HuH-7 (cell line): ENCODE measurements around the gene MIDN.
"Not testable (repeated sequence)": the region's sequence is repeated elsewhere in the genome, so short reads cannot be mapped to it uniquely, and the experiment has no call there.

Source experiments
- DNase-seq: peaks from one replicate; pipeline ENCODE4 v3.0.0; 2011; ENCODE audit warnings: low spot score

MIDN gene

DNA sequence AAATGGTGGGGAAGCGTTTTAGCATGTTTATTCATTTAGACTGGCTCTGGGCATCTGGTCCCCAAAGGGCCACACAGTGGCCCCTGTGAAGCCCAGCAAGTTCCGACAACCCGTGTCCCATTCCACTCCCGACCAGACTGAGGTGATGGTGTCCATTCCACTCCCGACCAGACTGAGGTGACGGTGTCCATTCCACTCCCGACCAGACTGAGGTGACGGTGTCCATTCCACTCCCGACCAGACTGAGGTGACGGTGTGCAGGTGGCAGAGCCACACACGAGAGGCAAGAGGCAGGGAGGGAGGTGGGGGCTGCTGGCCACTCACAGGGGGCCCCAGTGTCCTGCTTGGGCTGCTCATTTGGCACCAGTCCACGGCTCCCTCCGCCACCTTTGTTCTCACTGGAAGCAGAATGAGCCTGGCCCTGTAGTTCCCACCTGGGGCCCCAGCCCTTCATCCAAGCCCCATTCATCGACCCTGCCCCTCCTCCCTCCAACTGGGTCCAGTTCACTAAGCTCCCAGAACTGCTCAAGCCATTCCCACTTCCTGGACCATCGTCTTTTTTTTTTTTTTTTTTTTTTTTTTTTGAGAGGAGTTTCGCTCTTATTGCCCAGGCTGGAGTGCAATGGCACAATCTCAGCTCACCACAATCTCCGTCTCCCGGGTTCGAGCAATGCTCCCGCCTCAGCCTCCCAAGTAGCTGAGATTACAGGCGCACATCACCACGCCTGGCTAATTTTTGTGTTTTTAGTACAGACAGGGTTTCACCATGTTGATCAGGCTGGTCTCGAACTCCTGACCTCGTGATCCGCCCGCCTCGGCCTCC is 1.9 kb upstream of the MIDN start:
- DNase-seq: not testable (repeated sequence)

DNA sequence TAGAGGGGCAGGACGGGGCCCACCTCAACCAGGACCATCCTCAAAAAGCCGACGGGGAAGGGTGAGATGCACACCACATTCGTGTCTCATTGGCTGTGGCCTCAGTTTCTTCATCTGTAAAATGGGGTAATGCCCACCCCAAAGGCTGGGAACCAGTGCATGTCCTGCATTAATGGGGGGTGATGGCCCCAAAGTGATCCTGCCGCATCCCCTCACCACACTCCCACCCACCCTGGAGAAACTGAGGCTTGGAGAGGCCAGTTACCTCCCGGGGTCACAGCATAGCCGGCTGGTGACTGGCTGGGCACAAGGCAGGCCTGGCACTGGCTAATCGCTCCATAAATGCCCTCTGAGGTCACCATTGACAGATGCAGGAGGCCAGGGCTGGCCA is 640 bp upstream of the MIDN start:
- no peak for DNase-seq

DNA sequence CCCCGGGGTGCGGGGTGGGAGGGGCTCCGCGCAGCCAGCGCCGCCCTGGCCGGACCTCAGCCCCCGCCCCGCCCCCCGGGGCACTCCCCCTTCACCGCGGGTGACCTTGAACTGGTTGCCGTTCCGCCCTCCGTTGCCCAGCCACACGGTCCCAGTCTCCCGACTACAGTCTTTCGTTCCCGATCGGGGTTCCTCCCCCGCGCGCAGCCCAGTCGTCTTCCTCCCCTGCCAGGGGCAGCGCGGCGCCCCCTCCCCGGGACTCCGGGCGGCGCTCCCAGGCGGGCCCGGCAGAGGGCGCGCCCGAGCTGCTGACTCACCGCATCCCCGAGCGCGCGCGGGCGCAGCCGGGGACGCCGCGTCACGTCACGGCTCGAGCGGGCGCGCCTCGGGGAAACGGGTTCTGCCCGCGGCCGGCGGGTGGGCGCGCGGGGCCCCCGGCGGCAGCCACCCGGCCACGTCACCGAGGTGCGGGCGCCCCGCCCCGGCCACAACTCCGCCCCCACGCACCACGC is 459 bp downstream of the MIDN start:
- DNase-seq: no peak

DNA sequence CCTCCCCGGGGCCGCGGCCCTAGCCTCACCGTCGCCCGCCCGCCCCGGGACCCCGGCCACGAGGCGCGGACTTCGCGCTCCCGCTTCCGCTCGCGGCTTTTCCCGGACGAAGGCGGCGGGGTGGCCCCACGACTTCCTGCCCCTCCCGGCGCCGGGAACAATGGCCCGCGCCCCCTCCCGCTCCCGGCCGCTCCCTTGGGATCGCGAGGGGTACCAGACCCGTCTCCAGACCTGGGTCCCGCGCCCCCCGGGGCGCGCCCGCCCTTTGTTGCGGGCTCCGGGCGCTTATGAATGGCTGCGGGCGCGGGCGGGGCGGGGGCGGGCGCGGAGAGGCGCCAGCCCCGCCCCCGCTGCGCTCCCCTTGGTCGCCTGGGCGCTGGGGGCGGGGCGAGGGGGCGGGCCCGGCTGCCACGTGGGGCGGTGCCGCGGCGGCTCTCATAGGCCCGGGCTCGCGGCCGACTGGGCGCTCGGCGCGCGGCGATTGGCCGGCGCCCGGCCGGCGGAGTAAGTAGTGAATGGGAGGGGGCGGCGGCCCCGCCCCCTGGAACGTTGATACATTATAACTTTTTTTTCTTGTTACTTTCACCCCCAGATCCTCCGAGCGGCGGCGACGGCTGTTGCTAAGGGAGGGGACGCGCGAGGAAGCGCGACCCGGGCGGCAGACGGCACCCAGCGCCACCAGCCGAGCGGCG is 1.1 kb downstream of the MIDN start:
- DNase-seq: peak; percentile 74

DNA sequence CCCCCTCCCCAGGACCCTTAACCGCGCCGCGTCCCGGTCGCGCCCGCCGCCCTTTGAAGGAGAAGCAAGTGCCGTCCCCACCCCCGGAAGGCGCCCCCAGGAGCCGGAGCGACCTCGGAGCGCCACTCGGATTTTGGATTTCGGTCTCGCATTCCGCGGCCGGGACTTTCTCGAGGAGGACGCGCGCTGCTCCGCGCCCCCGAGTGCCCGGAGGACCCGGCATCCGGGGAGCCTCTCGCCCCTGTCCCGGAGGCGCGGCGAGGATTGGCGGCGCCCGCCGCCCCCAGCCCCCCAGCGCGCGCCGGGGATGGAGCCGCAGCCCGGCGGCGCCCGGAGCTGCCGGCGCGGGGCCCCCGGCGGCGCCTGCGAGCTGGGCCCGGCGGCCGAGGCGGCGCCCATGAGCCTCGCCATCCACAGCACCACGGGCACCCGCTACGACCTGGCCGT is 1.6 kb downstream of the MIDN start:
- no peak for DNase-seq

DNA sequence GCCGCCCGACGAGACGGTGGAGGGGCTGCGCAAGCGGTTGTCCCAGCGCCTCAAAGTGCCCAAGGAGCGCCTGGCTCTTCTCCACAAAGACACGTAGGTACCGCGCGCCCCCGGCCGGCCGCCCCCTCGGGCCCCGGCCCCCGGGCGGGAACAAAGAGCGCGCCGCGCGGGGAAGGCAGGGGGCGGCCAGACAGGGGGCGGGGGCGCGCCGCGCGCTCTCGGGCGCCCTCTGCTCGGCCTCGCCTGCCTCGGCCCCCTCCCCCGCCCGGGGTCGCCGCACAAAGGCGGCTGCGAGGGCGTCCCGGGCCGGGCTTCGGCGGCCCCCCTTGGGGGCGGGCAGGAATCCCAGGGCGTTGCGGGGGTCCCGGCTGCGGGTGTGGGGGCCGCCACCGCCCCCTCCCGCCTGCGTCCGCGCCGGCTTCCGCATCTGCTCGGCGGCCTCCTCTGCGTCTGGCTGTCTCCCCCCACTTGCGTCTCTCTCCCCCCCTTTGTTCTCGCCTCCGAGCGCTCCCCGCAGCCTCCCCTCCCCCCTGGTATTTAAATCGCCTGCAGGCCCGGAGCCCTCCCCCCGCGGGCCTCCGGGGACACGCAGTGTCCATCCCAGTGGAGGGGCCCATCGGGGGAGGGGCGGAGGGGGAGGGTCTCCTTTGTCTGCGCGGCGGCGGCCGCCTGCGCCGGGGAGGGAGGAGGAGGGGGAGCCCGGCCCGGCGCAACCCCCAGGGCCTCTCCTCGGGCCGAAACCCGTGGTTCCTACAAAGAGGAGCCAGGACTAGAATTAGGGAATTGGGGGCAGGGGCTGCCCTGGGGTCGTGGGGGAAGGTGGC is 2.3 kb downstream of the MIDN start:
- no peak for DNase-seq

DNA sequence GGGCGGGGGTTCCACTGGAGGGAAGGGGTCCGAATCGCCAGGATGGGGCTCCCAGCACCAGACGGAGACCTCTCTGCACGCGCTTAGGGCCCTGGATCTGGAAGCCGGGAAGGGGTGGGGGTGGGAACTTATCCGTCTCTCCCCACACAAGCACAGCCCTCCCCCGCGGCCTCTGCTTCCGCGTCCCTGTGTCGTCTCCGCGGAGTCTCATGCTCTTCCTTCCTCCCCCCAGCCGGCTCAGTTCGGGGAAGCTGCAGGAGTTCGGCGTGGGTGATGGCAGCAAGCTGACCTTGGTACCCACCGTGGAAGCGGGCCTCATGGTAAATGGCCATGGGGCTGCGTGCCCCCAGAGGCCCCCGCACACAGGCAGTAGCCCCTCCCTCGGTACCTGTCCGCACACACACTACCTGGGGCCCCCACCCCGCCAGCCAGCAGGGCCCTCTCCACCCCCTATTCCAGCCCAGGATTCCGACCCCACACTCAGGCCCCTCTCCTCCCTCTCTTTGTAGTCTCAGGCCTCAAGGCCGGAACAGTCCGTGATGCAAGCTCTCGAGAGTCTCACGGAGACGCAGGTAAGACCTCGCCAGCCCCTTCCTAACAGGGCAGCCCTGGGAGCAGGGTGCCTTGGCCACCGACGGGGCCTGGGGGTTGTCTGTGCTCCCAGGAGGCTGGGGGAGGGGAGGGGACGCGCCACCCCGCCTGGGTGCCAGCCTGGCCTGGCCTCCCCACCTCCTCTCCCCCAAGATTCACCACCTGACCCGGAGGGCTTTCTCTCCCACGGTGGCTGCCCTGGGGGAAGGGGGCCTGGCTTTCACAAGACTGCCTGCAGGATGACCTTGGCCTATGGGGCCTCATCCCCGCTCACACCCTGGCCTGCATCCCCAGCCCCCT is 3.2 kb downstream of the MIDN start:
- DNase-seq: no peak

DNA sequence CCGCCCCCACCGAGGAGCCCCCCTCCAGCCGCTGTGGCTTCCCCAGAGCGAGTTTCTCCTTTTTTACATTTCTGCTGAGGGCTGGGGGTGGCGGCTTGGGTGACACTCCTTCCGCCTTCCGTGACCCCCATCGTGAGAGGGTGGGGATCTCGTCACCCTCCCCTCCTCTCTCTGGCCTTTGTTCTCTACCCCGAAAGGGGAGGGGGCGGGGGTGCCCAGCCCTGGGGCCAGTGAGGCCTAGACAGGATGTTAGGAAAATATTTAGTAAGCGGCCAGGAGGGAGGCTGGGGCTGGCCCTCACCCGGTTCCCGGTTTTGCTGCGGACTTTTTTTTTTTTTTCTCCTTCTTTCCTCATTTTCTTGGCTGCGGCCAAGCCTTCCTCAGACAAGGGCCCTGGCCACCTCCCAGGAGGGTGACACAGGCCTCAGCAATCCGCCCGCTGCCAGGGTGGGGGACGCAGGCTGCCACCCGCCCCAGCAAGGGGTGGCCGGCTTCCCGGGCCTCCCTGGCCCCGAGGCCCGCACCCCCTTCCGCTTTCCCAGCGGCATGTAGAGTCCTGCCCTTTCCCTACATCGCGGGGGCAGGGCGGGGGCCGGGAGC is 3.9 kb downstream of the MIDN start:
- no peak for DNase-seq

DNA sequence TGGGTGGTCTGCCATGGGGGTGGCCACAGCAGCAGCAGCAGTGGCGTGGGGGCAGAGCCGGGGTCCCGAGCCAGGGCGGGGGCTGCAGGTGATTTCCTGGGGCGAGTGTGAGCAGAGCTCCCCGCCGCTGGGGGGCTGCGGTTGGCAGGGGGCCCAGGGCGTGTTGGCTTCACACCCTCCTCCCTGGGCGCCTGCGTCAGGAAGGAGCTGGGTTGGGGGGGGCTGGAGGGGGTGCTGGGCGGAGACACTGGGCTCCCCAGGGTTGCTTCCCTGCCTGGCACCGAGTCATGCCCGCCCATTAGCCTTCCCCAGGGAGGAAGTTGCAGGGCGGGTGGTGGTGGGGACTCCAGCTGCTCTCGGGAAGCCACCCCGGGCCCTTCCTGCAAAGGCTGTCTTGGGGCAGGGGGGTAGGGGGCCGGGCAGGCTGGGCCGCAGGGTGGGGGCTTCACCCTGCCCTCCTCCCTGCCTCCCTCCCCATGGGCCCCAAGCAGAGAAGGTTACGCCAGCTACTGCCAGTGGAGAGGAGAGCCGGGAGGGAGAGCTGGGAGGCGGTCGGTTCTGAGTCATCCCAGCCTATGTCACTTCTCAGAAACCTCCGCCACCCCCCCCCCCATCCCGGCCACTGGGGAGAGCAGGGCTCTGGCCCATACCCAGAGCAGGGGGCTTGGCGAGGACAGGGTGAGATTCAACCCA is 4.6 kb downstream of the MIDN start:
- DNase-seq: no peak

DNA sequence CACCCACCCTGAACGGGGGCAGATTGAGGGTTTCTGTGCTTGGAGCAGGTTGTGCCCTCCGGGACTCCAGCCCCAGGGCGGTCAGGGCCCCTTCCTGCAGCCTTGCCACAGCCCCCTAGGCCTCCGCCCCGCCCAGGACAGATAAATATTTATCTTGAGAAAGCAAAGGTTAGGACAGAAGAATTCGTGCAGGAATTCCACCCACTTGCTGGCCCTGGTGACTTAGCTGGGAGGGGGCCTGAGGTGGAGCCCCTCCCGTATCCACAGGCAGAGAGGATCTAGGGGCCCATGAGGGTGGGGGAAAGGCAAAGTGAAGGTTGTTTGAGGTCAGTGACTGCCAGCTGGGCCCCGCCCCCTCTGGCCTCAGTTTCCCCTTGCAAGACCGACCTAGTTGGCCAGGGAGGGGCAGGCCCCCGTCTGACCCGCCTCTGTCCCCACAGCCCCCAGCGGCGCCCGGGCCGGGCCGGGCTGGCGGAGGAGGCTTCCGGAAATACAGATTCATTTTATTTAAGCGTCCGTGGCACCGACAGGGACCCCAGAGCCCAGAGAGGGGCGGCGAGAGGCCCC is 5.2 kb downstream of the MIDN start:
- no peak for DNase-seq

DNA sequence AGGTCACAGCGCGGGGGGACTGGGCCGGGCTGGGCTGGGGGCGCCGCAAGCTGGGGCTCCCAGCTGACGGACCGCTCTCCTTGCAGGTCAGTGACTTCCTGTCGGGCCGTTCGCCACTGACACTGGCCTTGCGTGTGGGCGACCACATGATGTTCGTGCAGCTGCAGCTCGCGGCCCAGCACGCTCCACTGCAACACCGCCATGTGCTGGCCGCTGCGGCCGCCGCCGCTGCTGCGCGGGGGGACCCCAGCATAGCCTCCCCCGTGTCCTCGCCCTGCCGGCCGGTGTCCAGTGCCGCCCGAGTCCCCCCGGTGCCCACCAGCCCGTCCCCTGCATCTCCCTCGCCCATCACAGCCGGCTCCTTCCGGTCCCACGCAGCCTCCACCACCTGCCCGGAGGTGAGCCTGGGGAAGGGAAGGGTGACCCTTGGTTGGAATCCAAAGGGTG is 5.7 kb downstream of the MIDN start:
- no peak for DNase-seq

DNA sequence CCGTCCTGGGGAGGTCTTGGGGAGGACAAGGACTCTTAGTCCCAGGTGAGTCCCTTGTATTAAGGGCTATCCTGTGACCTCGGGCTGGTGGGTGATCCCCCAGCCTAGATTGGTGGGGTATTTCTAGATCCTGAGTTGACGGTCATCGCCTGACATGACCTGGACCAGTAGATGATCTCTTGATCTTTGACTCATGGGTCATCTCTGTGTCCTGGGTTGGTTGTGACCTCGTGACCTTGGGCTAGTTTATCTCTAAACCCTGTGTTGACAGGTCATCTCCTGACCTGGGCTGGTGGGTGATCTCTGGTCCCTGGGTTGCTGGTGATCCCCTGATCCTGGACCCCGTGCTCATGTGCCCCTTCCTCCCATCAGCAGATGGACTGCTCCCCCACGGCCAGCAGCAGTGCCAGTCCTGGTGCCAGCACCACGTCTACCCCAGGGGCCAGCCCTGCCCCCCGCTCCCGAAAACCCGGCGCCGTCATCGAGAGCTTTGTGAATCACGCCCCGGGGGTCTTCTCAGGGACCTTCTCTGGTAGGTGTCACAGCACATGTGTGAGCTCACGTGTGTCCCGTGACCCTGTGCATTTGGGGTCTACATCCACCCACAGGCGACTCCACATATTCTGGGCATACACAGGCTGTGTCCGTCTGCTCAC is 6.3 kb downstream of the MIDN start:
- DNase-seq: no peak

DNA sequence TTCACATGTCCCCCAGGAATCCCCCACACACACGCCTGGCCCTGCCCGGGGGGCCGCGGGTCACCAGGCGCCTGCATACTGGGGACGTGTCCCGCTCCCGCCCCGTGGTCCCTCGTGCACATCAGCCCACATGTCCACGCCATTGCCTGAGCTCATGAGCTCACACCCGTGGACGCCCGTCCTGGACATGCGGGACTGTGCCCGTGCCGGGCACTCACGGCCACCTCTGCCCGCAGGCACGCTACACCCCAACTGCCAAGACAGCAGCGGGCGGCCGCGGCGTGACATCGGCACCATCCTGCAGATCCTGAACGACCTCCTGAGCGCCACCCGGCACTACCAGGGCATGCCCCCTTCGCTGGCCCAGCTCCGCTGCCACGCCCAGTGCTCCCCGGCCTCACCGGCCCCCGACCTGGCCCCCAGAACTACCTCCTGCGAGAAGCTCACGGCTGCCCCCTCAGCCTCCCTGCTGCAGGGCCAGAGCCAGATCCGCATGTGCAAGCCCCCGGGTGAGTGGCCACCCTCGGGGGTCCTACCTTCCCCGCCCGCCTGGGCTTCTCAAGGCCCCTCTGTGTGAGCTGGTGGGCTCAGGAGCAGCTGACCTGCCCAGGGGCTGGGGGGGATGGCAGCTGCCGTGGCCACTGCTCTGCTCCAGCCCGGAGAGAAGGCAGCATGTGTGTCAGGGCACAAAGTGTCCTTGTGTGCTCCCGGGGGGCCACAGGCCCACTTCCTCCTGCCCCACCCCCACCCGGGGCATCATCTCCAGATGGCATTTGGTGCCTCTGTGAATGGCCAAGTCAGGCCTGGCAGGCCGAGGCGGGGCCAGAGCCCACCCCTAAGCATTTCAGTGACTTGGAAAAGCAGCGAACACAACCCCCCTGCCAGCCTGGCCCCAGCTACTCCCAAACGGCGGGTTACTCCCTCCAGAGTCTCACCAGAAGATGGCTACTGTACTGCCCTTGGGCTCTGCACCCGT is 7.1 kb downstream of the MIDN start:
- no peak for DNase-seq

DNA sequence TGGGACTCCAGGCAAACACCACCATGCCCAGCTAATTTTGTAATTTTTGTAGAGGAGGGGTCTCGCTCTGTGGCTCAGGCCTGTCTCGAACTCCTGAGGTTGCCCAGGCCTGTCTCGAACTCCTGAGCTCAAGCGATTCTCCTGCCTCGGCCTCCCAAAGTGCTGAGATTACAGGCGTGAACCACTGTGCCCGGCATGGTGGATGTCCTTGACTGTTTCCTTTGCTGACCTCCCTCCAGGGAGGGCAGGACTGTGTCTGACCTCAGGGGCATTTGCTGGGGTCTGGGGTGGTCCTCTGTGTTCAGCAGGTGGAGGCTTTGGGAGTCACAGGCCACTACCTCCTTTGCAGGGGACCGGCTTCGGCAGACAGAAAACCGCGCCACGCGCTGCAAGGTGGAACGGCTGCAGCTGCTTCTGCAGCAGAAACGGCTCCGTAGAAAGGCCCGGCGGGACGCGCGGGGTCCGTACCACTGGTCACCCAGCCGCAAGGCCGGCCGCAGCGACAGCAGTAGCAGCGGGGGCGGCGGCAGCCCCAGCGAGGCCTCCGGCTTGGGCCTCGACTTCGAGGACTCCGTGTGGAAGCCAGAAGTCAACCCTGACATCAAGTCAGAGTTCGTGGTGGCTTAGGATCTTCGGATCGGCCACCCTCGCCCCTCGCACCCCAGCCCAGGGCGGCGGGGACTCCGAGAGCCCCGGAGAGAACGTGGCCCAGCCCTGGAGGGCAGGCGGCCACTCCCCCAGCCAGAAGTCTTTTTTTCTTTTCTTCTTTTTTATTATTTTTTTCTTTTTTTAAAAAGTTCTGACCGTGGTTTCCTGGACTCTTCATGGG is 8.5 kb downstream of the MIDN start:
- DNase-seq: no peak

DNA sequence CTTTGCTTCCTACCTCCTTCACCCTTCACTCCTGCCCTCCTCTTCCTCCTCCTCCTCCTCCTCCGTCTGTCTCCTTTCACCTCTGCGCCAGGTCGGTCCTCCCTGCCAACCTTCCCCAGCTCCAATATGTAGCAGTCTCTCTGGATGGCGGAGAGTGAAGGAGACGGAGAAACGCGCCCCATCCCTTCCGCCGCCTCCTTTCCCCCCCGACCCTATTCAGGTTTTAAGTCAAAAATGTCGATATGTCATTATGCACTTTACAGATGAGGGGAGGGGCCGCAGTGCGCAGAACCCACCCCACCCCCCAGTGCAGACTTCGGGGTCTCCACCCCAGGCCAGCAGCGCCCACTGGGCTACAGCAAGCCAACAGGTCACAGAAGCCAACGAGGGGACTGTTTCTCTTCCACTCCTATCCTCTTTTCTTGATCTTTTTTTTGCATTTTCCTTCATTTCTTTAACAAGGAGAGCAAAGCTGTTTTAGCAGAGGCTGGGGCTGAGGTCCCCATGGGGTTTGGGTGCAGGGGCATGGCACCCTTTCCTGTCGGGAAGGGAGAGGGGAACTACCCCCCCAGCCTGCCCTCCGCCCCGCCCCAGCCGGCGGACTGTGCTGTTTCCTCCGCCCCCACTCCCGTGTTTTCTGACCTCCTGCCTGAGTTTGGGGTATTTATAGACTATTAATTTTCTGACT is 9.2 kb downstream of the MIDN start:
- DNase-seq: no peak

DNA sequence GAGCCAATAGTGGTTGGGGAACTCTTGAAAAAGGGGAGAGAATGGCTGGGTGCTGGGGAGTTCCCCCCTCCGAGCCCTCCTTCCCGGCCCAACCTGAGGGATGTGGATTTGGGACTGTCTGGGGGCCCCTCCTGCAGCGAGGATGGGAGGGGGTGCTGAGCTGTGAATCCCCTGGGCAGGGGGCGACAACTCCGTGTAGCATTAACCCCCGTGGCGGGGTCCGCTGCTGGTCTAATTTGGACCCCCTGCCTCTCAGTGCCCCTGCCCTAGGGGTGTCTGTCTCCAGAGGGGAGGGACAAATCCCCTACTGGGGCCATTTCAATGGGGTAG is 9.7 kb downstream of the MIDN start:
- DNase-seq: no peak

DNA sequence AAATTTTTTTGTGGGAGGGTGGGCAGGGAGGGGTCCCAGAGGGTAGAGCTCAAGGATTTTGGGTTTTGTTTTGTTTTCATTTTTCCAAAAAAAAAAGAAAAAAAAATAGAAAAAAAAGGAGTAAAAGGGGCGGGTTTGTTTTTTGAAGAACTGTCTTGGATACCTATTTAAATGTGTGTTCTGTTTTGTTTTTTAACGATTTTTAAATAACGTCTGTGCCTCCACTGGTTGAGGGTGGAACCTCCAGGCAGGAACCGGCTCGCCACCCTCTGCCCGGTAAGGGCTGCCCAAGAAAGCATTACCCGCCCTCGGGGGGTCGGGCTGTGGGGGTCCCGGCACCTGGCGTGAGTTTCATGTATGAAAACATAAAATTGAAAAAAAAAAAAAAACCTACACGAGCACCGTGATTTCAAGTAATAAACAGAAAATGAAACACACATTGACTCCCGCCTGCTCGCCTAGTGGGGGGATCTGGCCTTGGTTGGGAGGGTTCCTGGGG is 10.4 kb downstream of the MIDN start:
- no peak for DNase-seq
